GM10266 (cell line): ENCODE results near the gene ABTB2.

Experiments used
- DNase-seq: peaks from one replicate; pipeline ENCODE4 v3.0.0; 2012; ENCODE audit errors: extremely low spot score
- TF ChIP-seq, protein P1 (sequence below): IDR thresholded peaks from 2 replicates; pipeline ENCODE4 v1.5.1; 2012; ENCODE audit warnings: mild to moderate bottlenecking, low read depth; ENCODE audit not compliant: control insufficient read depth, insufficient read depth; ENCODE audit errors: missing control alignments

The ABTB2 gene

DNA sequence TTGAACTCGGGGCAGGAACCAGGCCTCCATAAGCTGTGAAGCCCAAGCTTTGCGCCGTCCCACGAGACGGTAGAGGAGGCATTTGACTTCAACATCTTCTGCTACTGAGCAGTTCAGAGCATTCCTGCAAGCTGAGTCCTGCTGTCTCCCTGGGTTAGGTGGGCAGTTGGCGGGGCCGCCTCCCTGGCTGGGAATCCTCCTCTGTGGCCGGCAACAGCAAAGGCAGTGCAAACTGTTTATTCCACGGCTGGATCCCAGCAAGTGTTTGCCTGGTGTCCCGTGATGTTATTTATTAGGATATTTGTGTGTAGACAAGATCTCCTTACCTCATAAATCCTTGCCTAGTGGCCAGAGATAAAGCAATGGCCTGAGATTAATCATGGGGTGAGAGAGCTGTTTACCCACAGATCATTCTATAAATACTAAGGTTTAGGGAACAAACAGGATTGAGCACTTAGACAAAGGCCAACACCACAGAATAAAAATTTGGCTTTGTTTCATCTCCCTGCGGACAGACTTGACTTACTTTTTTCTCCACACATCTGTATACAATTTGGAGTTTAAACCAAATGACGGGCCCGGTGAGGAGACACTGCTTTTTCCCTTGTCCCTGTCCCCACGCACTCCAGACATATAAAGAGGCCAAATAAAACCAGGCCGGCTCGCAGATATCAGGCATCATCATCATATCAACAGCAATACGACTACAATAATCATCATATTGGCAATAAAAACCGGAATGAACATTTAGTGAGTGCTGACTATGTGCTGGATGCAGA lies 189.0 kb downstream of the ABTB2 start:
- no peak for DNase-seq
- TF ChIP-seq, protein P1, sequence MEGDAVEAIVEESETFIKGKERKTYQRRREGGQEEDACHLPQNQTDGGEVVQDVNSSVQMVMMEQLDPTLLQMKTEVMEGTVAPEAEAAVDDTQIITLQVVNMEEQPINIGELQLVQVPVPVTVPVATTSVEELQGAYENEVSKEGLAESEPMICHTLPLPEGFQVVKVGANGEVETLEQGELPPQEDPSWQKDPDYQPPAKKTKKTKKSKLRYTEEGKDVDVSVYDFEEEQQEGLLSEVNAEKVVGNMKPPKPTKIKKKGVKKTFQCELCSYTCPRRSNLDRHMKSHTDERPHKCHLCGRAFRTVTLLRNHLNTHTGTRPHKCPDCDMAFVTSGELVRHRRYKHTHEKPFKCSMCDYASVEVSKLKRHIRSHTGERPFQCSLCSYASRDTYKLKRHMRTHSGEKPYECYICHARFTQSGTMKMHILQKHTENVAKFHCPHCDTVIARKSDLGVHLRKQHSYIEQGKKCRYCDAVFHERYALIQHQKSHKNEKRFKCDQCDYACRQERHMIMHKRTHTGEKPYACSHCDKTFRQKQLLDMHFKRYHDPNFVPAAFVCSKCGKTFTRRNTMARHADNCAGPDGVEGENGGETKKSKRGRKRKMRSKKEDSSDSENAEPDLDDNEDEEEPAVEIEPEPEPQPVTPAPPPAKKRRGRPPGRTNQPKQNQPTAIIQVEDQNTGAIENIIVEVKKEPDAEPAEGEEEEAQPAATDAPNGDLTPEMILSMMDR: no peak

DNA sequence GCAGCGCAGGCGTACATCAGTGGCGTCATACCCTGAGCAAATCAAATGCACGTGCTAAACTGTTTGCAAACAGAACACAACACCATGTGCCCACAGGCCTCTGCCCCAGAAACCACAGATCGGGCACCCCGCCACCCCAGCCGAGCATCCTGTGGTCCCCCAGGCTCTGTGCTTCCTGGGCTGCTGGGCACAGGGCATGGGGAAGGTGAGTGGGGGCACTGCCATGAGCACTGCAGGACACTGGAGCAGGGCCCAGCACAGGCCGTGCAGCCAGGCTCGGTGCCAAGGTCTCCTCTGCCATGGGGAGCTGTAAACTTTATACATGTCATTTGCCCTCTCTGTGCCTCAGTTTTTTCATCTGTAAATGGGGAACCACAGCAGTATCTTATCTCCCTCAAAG lies 189.8 kb downstream of the ABTB2 start:
- no peak for DNase-seq
- TF ChIP-seq, protein P1: no peak

DNA sequence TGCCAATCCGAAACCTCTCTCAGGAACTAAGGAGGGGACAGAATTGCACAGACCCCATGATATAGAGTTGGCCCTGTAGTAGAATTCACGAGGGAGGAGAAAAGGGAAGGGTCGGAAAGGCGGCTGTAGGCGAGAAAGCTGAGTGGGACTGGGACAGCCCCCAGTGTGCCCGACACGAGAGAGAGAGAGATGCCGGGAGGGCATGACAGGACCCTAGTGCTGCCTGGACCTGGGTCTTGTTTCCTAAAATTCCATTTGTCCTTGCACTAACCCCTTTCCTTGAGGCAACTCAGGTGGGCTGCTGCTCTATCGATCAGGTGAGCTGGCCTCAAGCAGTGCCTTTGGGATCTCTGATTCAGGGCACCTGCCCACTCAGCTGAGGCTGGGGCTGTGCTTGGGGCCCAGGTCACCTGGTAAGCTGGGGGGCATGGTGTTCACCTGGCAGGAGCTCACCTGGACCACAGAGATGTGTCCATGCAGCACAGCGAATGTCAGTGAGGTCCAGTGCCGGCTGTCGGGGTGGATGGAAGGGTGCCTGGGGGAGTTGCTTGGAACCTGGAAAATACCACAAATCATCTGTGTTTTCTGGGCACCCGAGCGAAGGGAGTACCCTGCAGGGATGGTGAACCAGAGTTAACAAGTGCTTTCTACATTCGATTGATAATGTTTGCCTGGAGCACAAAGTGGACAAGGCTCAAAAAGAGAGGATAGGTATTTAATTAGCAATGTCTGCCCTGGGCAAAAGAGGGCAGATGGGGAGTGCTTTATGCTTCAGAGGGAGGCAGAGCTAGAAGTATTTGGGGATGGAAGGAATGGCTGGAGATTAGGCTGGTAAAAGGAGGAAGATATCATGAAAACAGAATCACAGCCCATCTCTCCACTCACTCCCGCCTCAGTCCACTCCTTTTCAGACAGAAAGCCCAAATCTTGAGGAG lies 190.7 kb downstream of the ABTB2 start:
- DNase-seq: no peak
- TF ChIP-seq, protein P1: no peak

DNA sequence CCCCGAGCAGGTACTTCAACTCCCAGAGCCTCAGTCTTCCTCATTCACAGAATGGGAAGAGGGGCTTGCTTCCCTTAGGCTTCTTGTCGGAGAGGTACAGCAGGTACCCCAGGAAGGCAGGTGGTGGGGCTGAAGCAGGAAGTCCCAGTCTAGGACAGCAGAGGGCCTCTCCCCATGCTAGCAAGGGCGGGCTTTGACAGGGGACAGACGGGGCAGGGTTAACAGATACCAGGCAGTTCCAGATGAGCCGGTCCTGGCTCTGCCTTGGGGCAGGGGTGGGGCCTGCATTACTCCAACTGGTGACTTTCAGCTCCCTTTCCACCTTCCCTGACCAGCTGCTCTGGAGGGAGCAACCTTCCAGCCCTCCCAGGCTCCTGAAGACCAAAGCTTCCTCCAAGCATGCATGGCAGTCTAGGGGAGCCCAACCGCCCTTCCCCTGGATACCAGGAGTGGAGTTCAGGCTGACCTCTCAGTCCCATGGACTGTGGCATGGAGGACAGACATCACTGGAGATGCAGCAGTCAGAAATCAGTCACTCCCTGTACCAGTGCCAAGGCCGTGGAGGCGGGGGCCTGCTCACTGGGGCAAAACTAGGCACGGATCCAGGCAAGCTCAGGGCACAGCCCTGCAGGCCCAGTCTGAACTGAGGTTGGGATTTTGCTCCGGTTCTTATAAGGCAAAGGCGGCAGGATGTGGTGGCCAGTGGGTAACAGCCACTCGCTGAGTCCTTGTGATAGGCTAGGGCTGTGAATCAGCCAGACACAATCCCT lies 191.8 kb downstream of the ABTB2 start:
- no peak for DNase-seq
- TF ChIP-seq, protein P1: no peak

DNA sequence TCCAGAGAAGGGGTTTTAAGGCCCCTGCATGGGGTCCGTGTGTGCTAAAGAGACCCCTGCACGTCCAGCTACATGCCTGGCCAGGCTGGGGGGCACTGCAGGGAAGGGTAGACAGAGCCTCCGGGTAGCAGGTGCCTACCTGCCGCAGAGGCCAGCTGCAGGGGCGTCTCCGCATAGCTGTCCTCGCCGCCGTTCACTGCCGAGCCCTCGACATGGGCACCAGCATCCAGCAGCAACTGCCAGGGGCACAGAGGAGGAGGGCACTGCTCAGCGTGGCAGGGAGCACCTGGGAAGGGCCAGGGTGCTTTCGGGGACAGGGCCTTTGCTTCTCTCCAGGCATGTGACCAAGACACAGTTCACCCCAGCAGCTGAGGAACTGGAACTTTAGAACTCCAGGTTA lies 192.7 kb downstream of the ABTB2 start:
- DNase-seq: no peak
- TF ChIP-seq, protein P1: no peak

DNA sequence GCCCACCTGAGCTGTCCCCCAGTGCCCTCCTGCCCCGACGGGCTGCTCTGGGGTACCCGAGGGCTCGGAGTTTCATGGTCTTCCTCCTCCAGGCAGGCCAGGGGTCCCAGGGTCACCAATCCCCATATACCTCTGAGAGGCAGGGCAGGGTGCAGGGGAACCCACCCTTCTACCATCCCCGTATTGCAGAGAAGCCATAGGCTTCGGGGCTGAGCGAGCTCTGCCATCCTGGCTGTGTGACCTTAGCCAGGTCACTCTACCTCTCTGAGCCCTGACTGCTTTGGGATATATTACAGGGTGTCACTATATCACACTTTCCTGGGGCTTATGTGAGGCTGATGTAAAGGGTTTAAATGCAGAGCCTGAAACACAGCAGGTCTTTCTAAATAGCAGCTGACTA lies 195.0 kb downstream of the ABTB2 start:
- TF ChIP-seq, protein P1: no peak
- no peak for DNase-seq
